ENCODE data around the gene IQCH. TPM values are rescaled to one million over a fixed set of nuclear protein-coding genes. Genes with fewer than 3 reads are reported as not detected.

Gene IQCH
- total RNA-seq, 1 experiment from 2014 or later, result 2.1 TPM

DNA sequence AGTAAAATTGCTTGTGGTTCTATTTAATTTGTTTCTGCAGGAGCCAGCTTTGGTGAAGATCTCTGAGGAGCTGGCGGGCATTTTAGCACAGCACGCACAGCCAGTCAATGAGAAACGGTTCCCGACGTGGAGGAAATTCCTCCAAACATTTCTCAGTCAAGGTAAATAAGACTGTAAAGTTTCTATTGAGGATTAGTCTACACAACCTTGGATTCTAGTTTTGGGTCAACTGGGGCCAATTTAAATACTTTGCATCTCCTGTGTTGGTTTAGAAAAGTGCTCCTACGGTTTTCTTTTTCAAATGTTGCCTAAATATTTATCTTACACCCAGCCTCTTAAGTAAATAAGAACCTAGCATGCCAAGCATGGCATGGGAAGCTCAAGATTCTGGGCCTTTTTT, 162.3 kb downstream of the IQCH start:
- H3K9me2 ChIP-seq (replicated peaks; ENCODE audit: low read length), result no peaks in the 10 kb centered on the region
- intact Hi-C loops (cut with micrococcal nuclease), result no loop called here
- H3K79me2 ChIP-seq (ENCODE audit: low read length), result no peaks in the 10 kb centered on the region
- no peaks in the 10 kb centered on the region for H3F3A ChIP-seq (ENCODE audit: low read length, unreplicated experiment)
- H3K4me3 ChIP-seq (ENCODE audit: low read length), result no peak overlapping the region
- H3K4me2 ChIP-seq (ENCODE audit: low read length), result no peak overlapping the region
- no peaks in the 10 kb centered on the region for H3K27me3 ChIP-seq (ENCODE audit: low read length)
- H4K20me1 ChIP-seq (ENCODE audit: low read length), result no peaks in the 10 kb centered on the region
- H3K4me1 ChIP-seq (ENCODE audit: insufficient read depth, low read length), result peaks cover 8% of the 10 kb centered on the region; the same call in 1 of the 2 replicates
- TF ChIP-seq EZH2phosphoT487 (IDR thresholded peaks at IDR 0.05; ENCODE audit: borderline replicate concordance, low read length) (no peak), EZH2 (IDR thresholded peaks at IDR 0.05; ENCODE audit: low read length, unreplicated experiment) (no peak)
- TF ChIP-seq, protein P1, sequence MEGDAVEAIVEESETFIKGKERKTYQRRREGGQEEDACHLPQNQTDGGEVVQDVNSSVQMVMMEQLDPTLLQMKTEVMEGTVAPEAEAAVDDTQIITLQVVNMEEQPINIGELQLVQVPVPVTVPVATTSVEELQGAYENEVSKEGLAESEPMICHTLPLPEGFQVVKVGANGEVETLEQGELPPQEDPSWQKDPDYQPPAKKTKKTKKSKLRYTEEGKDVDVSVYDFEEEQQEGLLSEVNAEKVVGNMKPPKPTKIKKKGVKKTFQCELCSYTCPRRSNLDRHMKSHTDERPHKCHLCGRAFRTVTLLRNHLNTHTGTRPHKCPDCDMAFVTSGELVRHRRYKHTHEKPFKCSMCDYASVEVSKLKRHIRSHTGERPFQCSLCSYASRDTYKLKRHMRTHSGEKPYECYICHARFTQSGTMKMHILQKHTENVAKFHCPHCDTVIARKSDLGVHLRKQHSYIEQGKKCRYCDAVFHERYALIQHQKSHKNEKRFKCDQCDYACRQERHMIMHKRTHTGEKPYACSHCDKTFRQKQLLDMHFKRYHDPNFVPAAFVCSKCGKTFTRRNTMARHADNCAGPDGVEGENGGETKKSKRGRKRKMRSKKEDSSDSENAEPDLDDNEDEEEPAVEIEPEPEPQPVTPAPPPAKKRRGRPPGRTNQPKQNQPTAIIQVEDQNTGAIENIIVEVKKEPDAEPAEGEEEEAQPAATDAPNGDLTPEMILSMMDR (conservative IDR thresholded peaks at IDR 0.05; ENCODE audit: low read depth, low read length), result no peak
- H3K9me3 ChIP-seq (ENCODE audit: low read length), result no peaks in the 10 kb centered on the region
- H3K27ac ChIP-seq (ENCODE audit: low read length), result no peak overlapping the region
- ChIA-PET POLR2A (ENCODE audit: unreplicated experiment) (interaction anchor here (0.6 kb wide), 1 partner anchor 487 kb away, joined by 3 read pairs; no protein-coding TSS in a partner anchor), CTCF (no interaction called here)
- H3K9ac ChIP-seq (ENCODE audit: low read length), result no peak overlapping the region
- no peak overlapping the region for H2AFZ ChIP-seq (ENCODE audit: low read length)
- ATAC-seq, result no peak
- no peaks in the 10 kb centered on the region for H3K36me3 ChIP-seq (ENCODE audit: low read depth, low read length)
- no TSS peak for BruUV-seq (replicated peaks)
- DNase-seq, result no peak

DNA sequence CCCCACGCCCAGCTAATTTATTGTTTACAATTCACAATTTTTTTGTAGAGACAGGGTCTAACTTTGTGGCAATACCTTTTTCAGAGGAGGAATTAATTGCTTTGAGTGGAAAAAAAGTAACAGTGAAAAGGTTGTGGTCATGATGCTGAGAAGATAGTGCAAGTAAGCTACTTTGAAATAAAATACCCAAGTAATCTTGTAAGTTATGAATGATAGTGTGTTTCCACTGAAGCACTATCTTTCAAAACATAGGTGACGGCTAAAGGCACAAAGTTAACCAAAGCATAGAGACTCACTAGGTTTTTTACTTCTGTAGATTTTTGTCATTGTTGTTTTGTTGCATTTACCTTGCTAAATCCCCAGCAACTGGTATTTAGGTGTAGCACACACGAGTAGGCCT, 165.1 kb downstream of the IQCH start:
- no peaks in the 10 kb centered on the region for H3F3A ChIP-seq (ENCODE audit: low read length, unreplicated experiment)
- no peak overlapping the region for H3K4me3 ChIP-seq (ENCODE audit: low read length)
- POLR2A ChIA-PET (ENCODE audit: unreplicated experiment), result no interaction called here
- DNase-seq (no peak), ATAC-seq (no peak)
- no peaks in the 10 kb centered on the region for H3K4me1 ChIP-seq (ENCODE audit: insufficient read depth, low read length)
- BruUV-seq (replicated peaks), result no TSS peak
- TF ChIP-seq, protein P1 (conservative IDR thresholded peaks at IDR 0.05; ENCODE audit: low read depth, low read length), result no peak
- H3K4me2 ChIP-seq (ENCODE audit: low read length), result no peak overlapping the region
- CTCF ChIA-PET, result no interaction called here
- no peak overlapping the region for H3K27ac ChIP-seq (ENCODE audit: low read length)
- no peaks in the 10 kb centered on the region for H3K36me3 ChIP-seq (ENCODE audit: low read depth, low read length)
- no peaks in the 10 kb centered on the region for H3K9me2 ChIP-seq (replicated peaks; ENCODE audit: low read length)
- no peak overlapping the region for H3K9ac ChIP-seq (ENCODE audit: low read length)
- no peaks in the 10 kb centered on the region for H4K20me1 ChIP-seq (ENCODE audit: low read length)
- intact Hi-C loops (cut with micrococcal nuclease), result no loop called here
- no peaks in the 10 kb centered on the region for H3K27me3 ChIP-seq (ENCODE audit: low read length)
- H3K9me3 ChIP-seq (ENCODE audit: low read length), result no peaks in the 10 kb centered on the region
- no peaks in the 10 kb centered on the region for H3K79me2 ChIP-seq (ENCODE audit: low read length)
- no peak overlapping the region for H2AFZ ChIP-seq (ENCODE audit: low read length)

DNA sequence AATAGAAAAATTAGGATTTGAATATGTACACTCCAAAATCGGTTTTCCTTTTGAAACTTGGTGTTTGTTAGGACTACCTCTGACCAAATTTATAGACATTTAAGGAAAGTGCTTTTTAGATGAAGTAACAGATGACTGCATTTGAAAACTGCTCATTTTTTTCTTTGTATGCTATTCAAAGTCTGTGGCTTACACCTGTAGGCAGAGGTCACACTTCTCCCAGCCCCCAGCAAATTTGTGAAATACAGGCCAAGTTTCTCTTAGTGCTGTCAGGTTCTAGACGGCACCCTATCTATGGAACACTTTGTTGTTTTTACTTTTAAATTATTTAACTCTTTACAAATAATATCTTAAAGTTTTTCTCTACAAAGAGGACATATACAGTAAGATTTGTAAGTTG, 165.6 kb downstream of the IQCH start:
- H3F3A ChIP-seq (ENCODE audit: low read length, unreplicated experiment), result no peaks in the 10 kb centered on the region
- BruUV-seq (replicated peaks), result no TSS peak
- POLR2A ChIA-PET (ENCODE audit: unreplicated experiment), result no interaction called here
- CTCF ChIA-PET, result no interaction called here
- no peaks in the 10 kb centered on the region for H3K79me2 ChIP-seq (ENCODE audit: low read length)
- ATAC-seq (no peak), DNase-seq (no peak)
- H2AFZ ChIP-seq (ENCODE audit: low read length), result no peak overlapping the region
- TF ChIP-seq EZH2 (IDR thresholded peaks at IDR 0.05; ENCODE audit: low read length, unreplicated experiment) (no peak), EZH2phosphoT487 (IDR thresholded peaks at IDR 0.05; ENCODE audit: borderline replicate concordance, low read length) (no peak)
- TF ChIP-seq, protein P1 (conservative IDR thresholded peaks at IDR 0.05; ENCODE audit: low read depth, low read length), result no peak
- no peaks in the 10 kb centered on the region for H3K27me3 ChIP-seq (ENCODE audit: low read length)
- no peaks in the 10 kb centered on the region for H3K36me3 ChIP-seq (ENCODE audit: low read depth, low read length)
- H4K20me1 ChIP-seq (ENCODE audit: low read length), result no peaks in the 10 kb centered on the region
- no peak overlapping the region for H3K4me3 ChIP-seq (ENCODE audit: low read length)
- H3K9me2 ChIP-seq (replicated peaks; ENCODE audit: low read length), result no peaks in the 10 kb centered on the region
- no peaks in the 10 kb centered on the region for H3K4me1 ChIP-seq (ENCODE audit: insufficient read depth, low read length)
- intact Hi-C loops (cut with micrococcal nuclease), result no loop called here
- no peak overlapping the region for H3K27ac ChIP-seq (ENCODE audit: low read length)
- H3K9me3 ChIP-seq (ENCODE audit: low read length), result no peaks in the 10 kb centered on the region
- H3K4me2 ChIP-seq (ENCODE audit: low read length), result no peak overlapping the region
- no peak overlapping the region for H3K9ac ChIP-seq (ENCODE audit: low read length)

Measured in PC-3 (cell line).